K562 (cell line): ENCODE measurements around the gene MYMX. TPM values are rescaled to one million over a fixed set of nuclear protein-coding genes. Genes with fewer than 3 reads are reported as not detected.

Experiments used
- CHCHD3 ChIP-seq: fragments of 250-450 bp; sonication (Bioruptor Pico); IDR thresholded peaks from 2 replicates; pipeline ENCODE4 v2.1.2; 2022; ENCODE audit warnings: mild to moderate bottlenecking
- HMG20A ChIP-seq: fragments of 450-650 bp; formaldehyde crosslinking; conservative IDR thresholded peaks from 2 replicates; pipeline ENCODE4 v1.4.0; 2020; ENCODE audit warnings: mild to moderate bottlenecking, mixed read lengths
- JUN ChIP-seq, 2 experiments: sonication (generic) in 1 of 2; formaldehyde crosslinking in 1 of 2; IDR thresholded peaks; 2 replicates each; pipeline versions ENCODE4 v1.6.1 to v1.8.0; 2012 to 2022; ENCODE audit warnings: borderline replicate concordance in 2 of 2, mild to moderate bottlenecking in 2 of 2, improper control_type of control experiment in 1 of 2, low read depth in 1 of 2, low read length in 1 of 2, missing genetic modification reagents in 1 of 2
- KLF1 ChIP-seq: fragments of 450-650 bp; IDR thresholded peaks from 2 replicates; pipeline ENCODE4 v1.6.1; 2016; ENCODE audit warnings: missing genetic modification characterization, missing compliant biosample characterization
- KLF13 ChIP-seq: fragments of 450-650 bp; IDR thresholded peaks from 2 replicates; pipeline ENCODE4 v1.6.1; 2016; ENCODE audit warnings: missing genetic modification characterization, low read depth, mild to moderate bottlenecking, missing compliant biosample characterization, moderate library complexity, borderline replicate concordance
- MAFG ChIP-seq: fragments of 450-650 bp; conservative IDR thresholded peaks from 2 replicates; pipeline ENCODE4 v1.6.1; 2016; ENCODE audit warnings: missing genetic modification characterization, missing compliant biosample characterization
- MBD2 ChIP-seq: sonication (generic); IDR thresholded peaks from 2 replicates; pipeline ENCODE4 v1.6.1; 2016; ENCODE audit warnings: low read depth, borderline replicate concordance
- MCM2 ChIP-seq: fragments of 450-650 bp; IDR thresholded peaks from 2 replicates; pipeline ENCODE4 v1.6.1; 2017; ENCODE audit warnings: low read depth, mild to moderate bottlenecking
- POLR2B ChIP-seq: fragments of 450-650 bp; IDR thresholded peaks from 2 replicates; pipeline ENCODE4 v1.6.1; 2018; ENCODE audit warnings: low read depth; ENCODE audit not compliant: partially characterized antibody
- PTBP1 ChIP-seq: fragments of 200-400 bp; formaldehyde crosslinking; IDR thresholded peaks from 2 replicates; pipeline ENCODE4 v1.6.1; 2017; ENCODE audit warnings: low read depth, low read length
- PURB ChIP-seq: sonication (generic); formaldehyde crosslinking; IDR thresholded peaks from 2 replicates; pipeline ENCODE4 v1.9.0; 2021; ENCODE audit warnings: low read depth, mild to moderate bottlenecking, missing genetic modification reagents
- SETDB1 ChIP-seq: IDR thresholded peaks from one replicate; pipeline ENCODE4 v1.6.1; 2012; ENCODE audit warnings: low read length, control low read depth, inconsistent platforms
- SMARCB1 ChIP-seq: IDR thresholded peaks from 2 replicates; pipeline ENCODE4 v1.6.1; 2011; ENCODE audit warnings: improper control_type of control experiment, low read depth; ENCODE audit not compliant: insufficient read length
- ZBTB7A ChIP-seq: IDR thresholded peaks from 2 replicates; pipeline ENCODE4 v1.6.1; 2011; ENCODE audit warnings: low read depth, mild to moderate bottlenecking, low read length, moderate library complexity, borderline replicate concordance; ENCODE audit not compliant: control insufficient read depth
- ZNF165 ChIP-seq: fragments of 250-450 bp; sonication (Bioruptor Pico); IDR thresholded peaks from 2 replicates; pipeline ENCODE4 v1.4.0; 2020; ENCODE audit warnings: borderline replicate concordance
- ZNF316 ChIP-seq: fragments of 450-650 bp; IDR thresholded peaks from 2 replicates; pipeline ENCODE4 v1.6.1; 2016
- ZNF586 ChIP-seq: fragments of 450-650 bp; formaldehyde crosslinking; conservative IDR thresholded peaks from 2 replicates; pipeline ENCODE4 v1.4.0; 2020; ENCODE audit warnings: mild to moderate bottlenecking, moderate library complexity
- polyA plus RNA-seq, 8 experiments: library from polyadenylated mRNA; depleted of rRNA in 4 of 8; stranded (reverse) in 5 of 8; unstranded in 3 of 8; fragments of >200 nt; fragmentation: Nextera tagmentation in 2 of 8; fragmentation: Illumina TruSeq in 1 of 8; extraction: Ambion mirVana in 2 of 8; extraction: Trizol in 1 of 8; gene quantifications; 2 replicates each; pipeline versions ENCODE4 v1.2.1 to v1.2.3, GENCODE V29; 2011 to 2014; ENCODE audit warnings: inconsistent platforms in 1 of 8, missing spikeins in 1 of 8
- total RNA-seq, 7 experiments: library from RNA; depleted of rRNA in 6 of 7; stranded (reverse); fragments of >200 nt in 6 of 7; fragmentation: Illumina TruSeq in 2 of 7; extraction: Trizol in 2 of 7; gene quantifications; 2 replicates each; pipeline versions ENCODE4 v1.2.1 to v1.2.3, GENCODE V29; 2011 to 2021; ENCODE audit warnings: low replicate concordance in 1 of 7
- TF ChIP-seq, protein P1 (sequence below): fragments of 450-650 bp; formaldehyde crosslinking; IDR thresholded peaks from 2 replicates; pipeline ENCODE4 v1.4.0; 2022; ENCODE audit warnings: mild to moderate bottlenecking, moderate library complexity
- TF ChIP-seq, protein P2 (sequence below): fragments of 450-650 bp; IDR thresholded peaks from 2 replicates; pipeline ENCODE4 v1.6.1; 2016; ENCODE audit warnings: borderline replicate concordance
- TF ChIP-seq, protein P3 (sequence below): sonication (generic); formaldehyde crosslinking; IDR thresholded peaks from 2 replicates; pipeline ENCODE4 v1.9.0; 2022; ENCODE audit warnings: mild to moderate bottlenecking, missing genetic modification reagents
- TF ChIP-seq, protein P4 (sequence below): fragments of 250-450 bp; sonication (Bioruptor Pico); IDR thresholded peaks from 2 replicates; pipeline ENCODE4 v1.4.0; 2020; ENCODE audit warnings: mild to moderate bottlenecking, moderate library complexity

The MYMX gene
- total and polyA plus RNA-seq, 9 of the 15 experiments (the other 6 are each of a cell fraction or from before 2014, with no cell fraction given), result 0.12 TPM; not detected in 8

DNA sequence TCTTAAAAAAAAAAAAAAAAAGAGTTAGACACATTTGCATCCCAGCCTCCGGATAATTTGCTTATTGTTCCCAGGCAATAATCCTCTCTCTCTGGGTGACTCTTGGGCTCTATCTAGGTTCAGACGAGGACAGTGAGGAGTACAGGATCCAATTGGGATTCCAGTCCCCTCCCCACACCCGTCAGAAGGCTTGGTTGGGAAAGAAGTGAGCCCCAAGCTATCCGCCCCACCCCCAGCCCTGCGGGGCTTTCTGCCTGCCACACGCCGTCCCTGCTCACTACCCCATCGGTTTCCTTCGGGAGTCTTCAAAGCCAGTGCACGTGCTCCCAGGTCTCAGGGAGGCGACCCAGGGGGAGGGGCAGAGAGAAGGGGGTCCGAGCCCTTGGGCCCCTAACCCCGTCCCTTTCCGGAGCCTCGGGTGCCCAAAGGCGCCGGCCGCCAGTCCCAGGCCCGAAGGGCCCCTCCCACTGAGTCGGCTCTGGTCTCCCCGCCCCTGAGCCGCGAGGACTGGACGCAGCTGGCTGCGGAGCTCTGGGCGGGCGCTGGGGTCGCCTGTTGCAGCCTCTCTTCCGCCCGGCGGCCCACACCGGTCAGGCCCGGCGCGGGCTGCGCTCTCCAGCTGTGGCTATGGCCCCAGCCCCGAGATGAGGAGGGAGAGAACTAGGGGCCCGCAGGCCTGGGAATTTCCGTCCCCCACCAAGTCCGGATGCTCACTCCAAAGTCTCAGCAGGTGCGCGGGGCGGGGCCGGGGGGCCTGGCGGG, 2.5 kb downstream of the MYMX start (continued):
- TF ChIP-seq KLF13 (tag) (no peak), POLR2B (peak; percentile 71), KLF1 (tag) (no peak), PTBP1 (no peak), MCM2 (no peak), MBD2 (no peak), CHCHD3 (CRISPR knock-in tag) (no peak), ZNF586 (CRISPR knock-in tag) (no peak), ZNF316 (no peak), SETDB1 (no peak), JUN (IDR thresholded peaks at IDR 0.05; ENCODE audit: borderline replicate concordance, low read depth, low read length) (no peak), JUN (CRISPR knock-in tag; IDR thresholded peaks at IDR 0.05; ENCODE audit: borderline replicate concordance) (no peak), SMARCB1 (no peak), MAFG (tag) (no peak), HMG20A (no peak), ZBTB7A (peak; percentile 98), ZNF165 (no peak), PURB (CRISPR knock-in tag) (no peak)
- TF ChIP-seq, protein P1, sequence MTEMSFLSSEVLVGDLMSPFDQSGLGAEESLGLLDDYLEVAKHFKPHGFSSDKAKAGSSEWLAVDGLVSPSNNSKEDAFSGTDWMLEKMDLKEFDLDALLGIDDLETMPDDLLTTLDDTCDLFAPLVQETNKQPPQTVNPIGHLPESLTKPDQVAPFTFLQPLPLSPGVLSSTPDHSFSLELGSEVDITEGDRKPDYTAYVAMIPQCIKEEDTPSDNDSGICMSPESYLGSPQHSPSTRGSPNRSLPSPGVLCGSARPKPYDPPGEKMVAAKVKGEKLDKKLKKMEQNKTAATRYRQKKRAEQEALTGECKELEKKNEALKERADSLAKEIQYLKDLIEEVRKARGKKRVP (CRISPR knock-in tag), result 0 out of 2 replicates have a peak, but pooled peaks have one; percentile 6
- TF ChIP-seq, protein P2, sequence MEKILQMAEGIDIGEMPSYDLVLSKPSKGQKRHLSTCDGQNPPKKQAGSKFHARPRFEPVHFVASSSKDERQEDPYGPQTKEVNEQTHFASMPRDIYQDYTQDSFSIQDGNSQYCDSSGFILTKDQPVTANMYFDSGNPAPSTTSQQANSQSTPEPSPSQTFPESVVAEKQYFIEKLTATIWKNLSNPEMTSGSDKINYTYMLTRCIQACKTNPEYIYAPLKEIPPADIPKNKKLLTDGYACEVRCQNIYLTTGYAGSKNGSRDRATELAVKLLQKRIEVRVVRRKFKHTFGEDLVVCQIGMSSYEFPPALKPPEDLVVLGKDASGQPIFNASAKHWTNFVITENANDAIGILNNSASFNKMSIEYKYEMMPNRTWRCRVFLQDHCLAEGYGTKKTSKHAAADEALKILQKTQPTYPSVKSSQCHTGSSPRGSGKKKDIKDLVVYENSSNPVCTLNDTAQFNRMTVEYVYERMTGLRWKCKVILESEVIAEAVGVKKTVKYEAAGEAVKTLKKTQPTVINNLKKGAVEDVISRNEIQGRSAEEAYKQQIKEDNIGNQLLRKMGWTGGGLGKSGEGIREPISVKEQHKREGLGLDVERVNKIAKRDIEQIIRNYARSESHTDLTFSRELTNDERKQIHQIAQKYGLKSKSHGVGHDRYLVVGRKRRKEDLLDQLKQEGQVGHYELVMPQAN, result peak; percentile 25; the same call in 1 of the 2 replicates
- TF ChIP-seq, protein P3, sequence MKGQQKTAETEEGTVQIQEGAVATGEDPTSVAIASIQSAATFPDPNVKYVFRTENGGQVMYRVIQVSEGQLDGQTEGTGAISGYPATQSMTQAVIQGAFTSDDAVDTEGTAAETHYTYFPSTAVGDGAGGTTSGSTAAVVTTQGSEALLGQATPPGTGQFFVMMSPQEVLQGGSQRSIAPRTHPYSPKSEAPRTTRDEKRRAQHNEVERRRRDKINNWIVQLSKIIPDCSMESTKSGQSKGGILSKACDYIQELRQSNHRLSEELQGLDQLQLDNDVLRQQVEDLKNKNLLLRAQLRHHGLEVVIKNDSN (CRISPR knock-in tag), result no peak
- TF ChIP-seq, protein P4, sequence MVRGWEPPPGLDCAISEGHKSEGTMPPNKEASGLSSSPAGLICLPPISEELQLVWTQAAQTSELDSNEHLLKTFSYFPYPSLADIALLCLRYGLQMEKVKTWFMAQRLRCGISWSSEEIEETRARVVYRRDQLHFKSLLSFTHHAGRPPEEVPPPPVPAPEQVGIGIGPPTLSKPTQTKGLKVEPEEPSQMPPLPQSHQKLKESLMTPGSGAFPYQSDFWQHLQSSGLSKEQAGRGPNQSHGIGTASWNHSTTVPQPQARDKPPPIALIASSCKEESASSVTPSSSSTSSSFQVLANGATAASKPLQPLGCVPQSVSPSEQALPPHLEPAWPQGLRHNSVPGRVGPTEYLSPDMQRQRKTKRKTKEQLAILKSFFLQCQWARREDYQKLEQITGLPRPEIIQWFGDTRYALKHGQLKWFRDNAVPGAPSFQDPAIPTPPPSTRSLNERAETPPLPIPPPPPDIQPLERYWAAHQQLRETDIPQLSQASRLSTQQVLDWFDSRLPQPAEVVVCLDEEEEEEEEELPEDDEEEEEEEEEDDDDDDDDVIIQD (CRISPR knock-in tag), result no peak
